ENCODE measurements around the gene CCDC110.

CCDC110 gene

DNA sequence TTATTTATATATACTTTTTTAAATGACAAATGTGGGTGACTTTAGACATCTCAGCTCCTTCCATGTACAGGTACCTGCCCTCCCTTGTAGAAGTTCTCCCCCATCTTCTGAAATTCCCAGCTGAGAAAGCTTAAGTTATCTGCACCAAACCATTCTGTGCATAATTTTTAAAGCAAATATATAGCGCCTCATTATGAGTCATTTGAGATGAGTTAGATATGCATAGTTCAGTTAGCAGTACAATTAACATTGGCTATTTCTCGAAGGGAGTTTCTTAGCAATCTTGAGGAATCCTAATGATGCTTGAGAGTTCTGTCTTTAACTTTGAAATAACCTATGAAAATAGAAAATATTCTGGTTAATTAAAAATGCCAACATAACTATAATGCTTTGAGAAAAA is 26.3 kb downstream of the CCDC110 start:
- no peak overlapping the region for H3K4me3 ChIP-seq (ENCODE audit: low read depth, low read length)
- TF ChIP-seq, protein P1, sequence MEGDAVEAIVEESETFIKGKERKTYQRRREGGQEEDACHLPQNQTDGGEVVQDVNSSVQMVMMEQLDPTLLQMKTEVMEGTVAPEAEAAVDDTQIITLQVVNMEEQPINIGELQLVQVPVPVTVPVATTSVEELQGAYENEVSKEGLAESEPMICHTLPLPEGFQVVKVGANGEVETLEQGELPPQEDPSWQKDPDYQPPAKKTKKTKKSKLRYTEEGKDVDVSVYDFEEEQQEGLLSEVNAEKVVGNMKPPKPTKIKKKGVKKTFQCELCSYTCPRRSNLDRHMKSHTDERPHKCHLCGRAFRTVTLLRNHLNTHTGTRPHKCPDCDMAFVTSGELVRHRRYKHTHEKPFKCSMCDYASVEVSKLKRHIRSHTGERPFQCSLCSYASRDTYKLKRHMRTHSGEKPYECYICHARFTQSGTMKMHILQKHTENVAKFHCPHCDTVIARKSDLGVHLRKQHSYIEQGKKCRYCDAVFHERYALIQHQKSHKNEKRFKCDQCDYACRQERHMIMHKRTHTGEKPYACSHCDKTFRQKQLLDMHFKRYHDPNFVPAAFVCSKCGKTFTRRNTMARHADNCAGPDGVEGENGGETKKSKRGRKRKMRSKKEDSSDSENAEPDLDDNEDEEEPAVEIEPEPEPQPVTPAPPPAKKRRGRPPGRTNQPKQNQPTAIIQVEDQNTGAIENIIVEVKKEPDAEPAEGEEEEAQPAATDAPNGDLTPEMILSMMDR (IDR thresholded peaks at IDR 0.05; ENCODE audit: borderline replicate concordance, insufficient read depth, low read depth, low read length) = no peak

GRCh38 chr4:185441479-185441878 is 30.1 kb downstream of the CCDC110 start:
- TF ChIP-seq, protein P1 (IDR thresholded peaks at IDR 0.05; ENCODE audit: borderline replicate concordance, insufficient read depth, low read depth, low read length) = no peak
- H3K4me3 ChIP-seq (ENCODE audit: low read depth, low read length) = no peak overlapping the region

GRCh38 chr4:185437809-185438208 is 33.7 kb downstream of the CCDC110 start:
- no peak overlapping the region for H3K4me3 ChIP-seq (ENCODE audit: low read depth, low read length)
- TF ChIP-seq, protein P1 (IDR thresholded peaks at IDR 0.05; ENCODE audit: borderline replicate concordance, insufficient read depth, low read depth, low read length) = no peak

- TF ChIP-seq, protein P1 (IDR thresholded peaks at IDR 0.05; ENCODE audit: borderline replicate concordance, insufficient read depth, low read depth, low read length) = no peak
- no peak overlapping the region for H3K4me3 ChIP-seq (ENCODE audit: low read depth, low read length)
Observed at GRCh38 chr4:185435466-185435865, 36.1 kb downstream of the CCDC110 start.

DNA sequence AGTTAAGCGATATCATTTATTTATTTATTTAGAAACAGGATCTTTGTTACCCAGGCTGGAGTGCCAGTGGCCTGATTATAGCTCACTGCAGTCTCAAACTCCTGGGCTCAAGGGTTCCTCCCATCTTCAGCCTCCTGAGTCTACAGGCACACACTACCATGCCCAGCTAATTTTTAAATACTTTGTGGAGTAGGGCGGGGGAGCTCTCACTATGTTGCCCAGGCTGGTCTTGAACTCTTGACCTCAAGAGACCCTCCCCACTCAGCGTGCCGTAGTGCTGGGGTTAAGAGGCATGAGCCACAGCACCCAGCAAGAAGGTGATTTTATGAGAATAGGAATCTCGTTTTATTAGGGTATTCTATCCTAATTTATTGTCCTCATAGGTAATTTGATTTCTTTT is 41.9 kb downstream of the CCDC110 start:
- TF ChIP-seq, protein P1 (IDR thresholded peaks at IDR 0.05; ENCODE audit: borderline replicate concordance, insufficient read depth, low read depth, low read length) = no peak
- H3K4me3 ChIP-seq (ENCODE audit: low read depth, low read length) = no peak overlapping the region

- H3K4me3 ChIP-seq (ENCODE audit: low read depth, low read length) = no peak overlapping the region
- TF ChIP-seq, protein P1 (IDR thresholded peaks at IDR 0.05; ENCODE audit: borderline replicate concordance, insufficient read depth, low read depth, low read length) = no peak
Observed at GRCh38 chr4:185426960-185427688, 44.4 kb downstream of the CCDC110 start.

DNA sequence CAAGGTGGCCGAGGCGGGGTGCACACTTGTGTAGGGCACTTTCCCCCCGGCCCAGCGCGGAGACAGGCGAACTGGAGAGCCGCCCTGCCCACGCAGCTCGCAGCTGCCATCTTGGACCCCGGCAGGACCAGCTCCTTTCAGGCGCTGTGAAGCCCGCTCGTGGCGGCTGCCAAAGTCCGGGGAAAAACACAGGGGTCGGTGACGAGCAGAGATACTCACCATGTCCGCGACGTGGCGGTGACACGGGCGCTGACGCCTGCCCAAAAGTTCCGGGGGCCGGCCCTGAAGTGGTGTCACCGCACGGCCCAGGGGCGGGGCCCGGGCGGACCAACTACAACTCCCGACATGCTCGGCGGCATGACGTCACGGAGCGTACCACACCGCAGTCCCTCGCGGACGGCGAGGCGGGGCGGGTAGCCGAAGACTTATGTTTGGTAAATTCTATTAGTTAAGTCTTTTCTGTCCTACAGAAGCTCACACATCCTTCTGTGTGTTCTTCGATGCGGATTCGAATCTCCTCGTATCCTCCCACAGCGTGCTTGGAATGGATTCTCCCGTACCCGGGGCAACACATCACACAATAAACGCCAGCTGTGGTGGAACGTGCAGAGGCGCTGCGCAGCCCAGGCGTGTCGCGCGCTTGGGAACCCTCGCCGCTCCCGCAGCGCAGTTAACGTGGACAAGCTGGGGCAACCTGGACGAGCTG is 45.7 kb downstream of the CCDC110 start, which contains the start of gene UFSP2:
Gene UFSP2, minus strand, starts transcription at position 318 of the 706 bp plus-strand sequence. Its CDS starts 96 bp downstream, at position 222.
- H3K4me3 ChIP-seq (ENCODE audit: low read depth, low read length) = peak within 1 kb of the TSS; percentile 95
- TF ChIP-seq, protein P1 (IDR thresholded peaks at IDR 0.05; ENCODE audit: borderline replicate concordance, insufficient read depth, low read depth, low read length) = no peak

Measured in GM12875 (cell line).